CD4-positive, alpha-beta T cell (primary cell): ENCODE measurements around the gene IGSF23. TPM values are rescaled to one million over a fixed set of nuclear protein-coding genes. Genes with fewer than 3 reads are reported as not detected.

Experiments
- ATAC-seq: fragments of 200-7000 bp; cut with Tn5 transposase; one replicate; pipeline ENCODE4 v1.10.0; 2022; ENCODE audit warnings: mild to moderate bottlenecking; ENCODE audit not compliant: poor library complexity
- CTCF ChIA-PET: fragments of 350-600 bp; sonication (Branson Sonifier 250); formaldehyde crosslinking; loops from one replicate; lab custom pipeline; 2021; ENCODE audit warnings: antibody characterized with exemption, inconsistent platforms; lab: Charles Lee
- POLR2A ChIA-PET: fragments of 350-600 bp; sonication (Branson Sonifier 250); formaldehyde crosslinking; loops from one replicate; lab custom pipeline; 2021; ENCODE audit warnings: antibody characterized with exemption, inconsistent platforms; lab: Charles Lee
- DNase-seq, 14 experiments: peaks; one replicate each; pipeline ENCODE4 v3.0.0-alpha.2; 2013 to 2020; ENCODE audit warnings: mixed read lengths in 2 of 14
- H3K27ac ChIP-seq, 2 donors: one replicate each; pipeline versions ENCODE4 v1.5.1 to v1.7.0; 2013; ENCODE audit warnings: low read length in 2 of 2, low read depth in 1 of 2, mild to moderate bottlenecking in 1 of 2
- H3K27me3 ChIP-seq, 2 experiments: 1 replicate in 1 of 2; 2 replicates in 1 of 2; pipeline versions ENCODE4 v1.6.1 to v1.7.0; 2013; ENCODE audit warnings: low read length in 2 of 2, control low read depth in 1 of 2, mild to moderate bottlenecking in 1 of 2, moderate library complexity in 1 of 2; ENCODE audit not compliant: insufficient read depth in 2 of 2, control insufficient read depth in 1 of 2
- H3K36me3 ChIP-seq: one replicate; pipeline ENCODE4 v1.6.1; 2013; ENCODE audit warnings: low read length, control low read depth; ENCODE audit not compliant: insufficient read depth
- H3K4me1 ChIP-seq: one replicate; pipeline ENCODE4 v1.6.1; 2013; ENCODE audit warnings: low read length, control low read depth; ENCODE audit not compliant: insufficient read depth
- H3K4me3 ChIP-seq: one replicate; pipeline ENCODE4 v1.5.1; 2013; ENCODE audit warnings: mild to moderate bottlenecking, low read length, moderate library complexity
- H3K9me3 ChIP-seq, 2 experiments: 1 replicate in 1 of 2; 2 replicates in 1 of 2; pipeline versions ENCODE4 v1.6.1 to v1.7.0; 2013; ENCODE audit warnings: low read length in 2 of 2, mild to moderate bottlenecking in 2 of 2, control low read depth in 1 of 2, moderate library complexity in 1 of 2; ENCODE audit not compliant: control insufficient read depth in 1 of 2, insufficient read depth in 1 of 2
- H3K27ac Mint-ChIP-seq: one replicate; pipeline ENCODE4 v1.8.0; 2020; ENCODE audit warnings: mixed read lengths
- H3K27me3 Mint-ChIP-seq: one replicate; pipeline ENCODE4 v1.8.0; 2021; ENCODE audit warnings: mixed read lengths
- H3K36me3 Mint-ChIP-seq: one replicate; pipeline ENCODE4 v1.8.0; 2021; ENCODE audit warnings: low read depth, mixed read lengths
- H3K4me1 Mint-ChIP-seq: one replicate; pipeline ENCODE4 v1.8.0; 2021; ENCODE audit warnings: low read depth, mixed read lengths
- H3K4me3 Mint-ChIP-seq: one replicate; pipeline ENCODE4 v1.8.0; 2020; ENCODE audit warnings: mild to moderate bottlenecking, mixed read lengths
- H3K9me3 Mint-ChIP-seq: one replicate; pipeline ENCODE4 v1.8.0; 2020; ENCODE audit warnings: mixed read lengths
- CTCF ChIP-seq: fragments of 200-600 bp; IDR thresholded peaks from one replicate; pipeline ENCODE4 v1.8.0; 2022; ENCODE audit warnings: antibody characterized with exemption, mild to moderate bottlenecking
- intact Hi-C, 2 experiments: fragments of 100-400 bp; cut with DNase I in 1 of 2; cut with micrococcal nuclease in 1 of 2; formaldehyde crosslinking; loops; one replicate each; pipeline versions ENCODE4 v1.15.1 to v1.9.0; 2023 to 2025; cut with DNase I, micrococcal nuclease
- total RNA-seq, 174 experiments: library from RNA in 2 of 174; stranded (reverse) in 2 of 174; gene quantifications; one replicate each; pipeline ENCODE4 v1.2.3 and lab custom pipeline; 2021 to 2026

The IGSF23 gene
- total RNA-seq, 2 experiments from 2014 or later, result not detected

GRCh38 chr19:44587963-44588770 lies 25.2 kb upstream of the IGSF23 start:
- no peak for TF ChIP-seq CTCF
- intact Hi-C loops, result loop anchor here in 1 of 2 experiments (5.0 kb wide), 1 partner anchor 69 kb away; no protein-coding TSS in a partner anchor
- Mint-ChIP-seq H3K27me3 (peaks cover 26% of the 10 kb centered on the region), H3K27ac (no peak overlapping the region), H3K36me3 (no peaks in the 10 kb centered on the region), H3K4me3 (no peak overlapping the region), H3K9me3 (no peaks in the 10 kb centered on the region), H3K4me1 (no peaks in the 10 kb centered on the region)
- CTCF ChIA-PET, result no interaction called here
- H3K27ac ChIP-seq, result no peak overlapping the region
- no peak for ATAC-seq
- H3K36me3 ChIP-seq, result no peaks in the 10 kb centered on the region
- no peaks in the 10 kb centered on the region for H3K4me1 ChIP-seq
- POLR2A ChIA-PET, result no interaction called here
- DNase-seq, result peak in 1 of 14 experiments; percentile 5
- peaks cover 4 to 27% of the 10 kb centered on the region in 2 experiments for H3K9me3 ChIP-seq
- peaks cover 5 to 9% of the 10 kb centered on the region in 2 experiments for H3K27me3 ChIP-seq
- no peak overlapping the region for H3K4me3 ChIP-seq

GRCh38 chr19:44588771-44589112 lies 24.6 kb upstream of the IGSF23 start:
- intact Hi-C loops, result loop anchor here in 1 of 2 experiments (5.0 kb wide), 1 partner anchor 69 kb away; no protein-coding TSS in a partner anchor

More at GRCh38 chr19:44588771-44589112, 24.6 kb upstream of the IGSF23 start:
- Histone ChIP-seq H3K27ac (no peak overlapping the region), H3K4me3 (no peak overlapping the region), H3K27me3 (peaks cover 4 to 6% of the 10 kb centered on the region in 2 experiments), H3K4me1 (no peaks in the 10 kb centered on the region), H3K9me3 (peaks cover 4 to 23% of the 10 kb centered on the region in 2 experiments), H3K36me3 (no peaks in the 10 kb centered on the region)
- ATAC-seq, result no peak
- H3K36me3 Mint-ChIP-seq, result no peaks in the 10 kb centered on the region
- H3K27ac Mint-ChIP-seq, result no peak overlapping the region
- no peak for DNase-seq
- no peak overlapping the region for H3K4me3 Mint-ChIP-seq
- no peaks in the 10 kb centered on the region for H3K4me1 Mint-ChIP-seq
- H3K27me3 Mint-ChIP-seq, result peaks cover 23% of the 10 kb centered on the region
- TF ChIP-seq CTCF, result no peak
- no peaks in the 10 kb centered on the region for H3K9me3 Mint-ChIP-seq
- ChIA-PET POLR2A (no interaction called here), CTCF (no interaction called here)
